Natural killer cell treated with Interleukin-12 subunit alpha and Interleukin-12 subunit beta and Interleukin-15 and Interleukin-18, amount 100 ng/mL, for 72 hours (primary cell): ENCODE data around the gene CSMD2. TPM values are rescaled to one million over a fixed set of nuclear protein-coding genes. Genes with fewer than 3 reads are reported as not detected.

Source experiments
- ATAC-seq, 2 donors: fragments of 150-1000 bp; cut with Tn5 transposase in 1 of 2; sonication (Bioruptor Pico), chemical (Tn5 transposase) in 1 of 2; 2 replicates each; pipeline ENCODE4 v1.10.0; 2021
- DNase-seq: peaks from one replicate; pipeline ENCODE4 v3.0.0; 2022; ENCODE audit warnings: low spot score
- H3K27ac Mint-ChIP-seq, 2 donors: 1 replicate in 1 of 2; 2 replicates in 1 of 2; pipeline ENCODE4 v1.8.0; 2022; ENCODE audit warnings: mixed read lengths in 2 of 2, mild to moderate bottlenecking in 1 of 2, moderate library complexity in 1 of 2
- H3K27me3 Mint-ChIP-seq, 2 donors: 1 replicate in 1 of 2; 2 replicates in 1 of 2; pipeline ENCODE4 v1.8.0; 2022; ENCODE audit warnings: mixed read lengths in 2 of 2
- H3K36me3 Mint-ChIP-seq: one replicate; pipeline ENCODE4 v1.8.0; 2022; ENCODE audit warnings: mixed read lengths
- H3K4me1 Mint-ChIP-seq, 2 donors: 1 replicate in 1 of 2; 2 replicates in 1 of 2; pipeline ENCODE4 v1.8.0; 2022; ENCODE audit warnings: low read depth in 2 of 2, mixed read lengths in 2 of 2, mild to moderate bottlenecking in 1 of 2
- H3K4me3 Mint-ChIP-seq: one replicate; pipeline ENCODE4 v1.8.0; 2022; ENCODE audit warnings: mixed read lengths
- H3K9me3 Mint-ChIP-seq: 2 replicates; pipeline ENCODE4 v1.8.0; 2022; ENCODE audit warnings: mixed read lengths
- total RNA-seq, 2 donors: library from RNA; stranded (reverse); gene quantifications; one replicate each; pipeline ENCODE4 v1.2.3, GENCODE V29; 2022

CSMD2 gene
- total RNA-seq, 2 donors from 2014 or later: not detected

DNA sequence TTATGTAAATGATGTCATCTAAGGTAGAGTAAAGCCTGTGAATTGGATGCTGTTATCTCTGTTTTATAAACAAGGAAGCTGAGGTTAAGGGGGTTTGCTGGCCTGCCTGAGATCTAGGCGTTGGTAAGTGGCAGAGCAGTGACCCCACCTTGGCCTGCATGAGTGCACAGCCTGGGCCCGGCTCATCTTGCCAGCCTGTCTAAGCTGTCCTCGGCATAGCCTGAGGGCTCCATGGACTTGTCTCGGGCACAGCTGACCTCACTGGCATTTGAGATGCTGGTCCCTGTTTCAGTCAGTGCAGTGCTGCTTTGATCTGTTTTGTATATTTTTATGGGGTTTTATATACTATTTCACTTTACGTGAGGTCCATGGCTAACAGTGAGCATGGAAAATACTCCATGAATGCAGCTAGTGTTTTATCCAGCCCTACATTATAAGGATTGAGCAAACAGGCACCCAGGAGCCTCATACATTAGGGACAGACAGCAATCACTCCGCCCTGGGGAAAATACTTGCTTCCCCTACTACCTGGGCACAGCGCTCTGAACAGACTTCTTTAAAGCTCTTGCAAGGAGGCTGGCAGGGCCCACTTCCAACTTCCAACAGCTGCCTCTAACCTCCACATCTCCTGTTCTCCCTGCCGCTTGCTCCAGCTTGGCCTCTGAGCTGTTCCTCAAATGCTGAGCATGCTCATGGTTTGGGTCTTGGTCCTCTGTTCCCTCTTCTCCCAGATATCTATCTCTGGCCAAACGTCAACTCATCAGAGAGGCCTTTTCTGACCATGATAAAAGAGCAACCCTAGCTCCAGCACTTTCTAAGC, 451.8 kb downstream of the CSMD2 start:
- ATAC-seq (no peak), DNase-seq (no peak)
- Mint-ChIP-seq H3K9me3 (no peaks in the 10 kb centered on the region), H3K4me3 (no peak overlapping the region), H3K36me3 (no peaks in the 10 kb centered on the region), H3K27ac (no peak overlapping the region), H3K27me3 (peaks cover 27 to 45% of the 10 kb centered on the region in 2 donors), H3K4me1 (no peaks in the 10 kb centered on the region)

- no peak for ATAC-seq
These were observed 452.8 kb downstream of the CSMD2 start for GRCh38 chr1:33712186-33712585.

GRCh38 chr1:33711511-33711910, 453.5 kb downstream of the CSMD2 start:
- Mint-ChIP-seq H3K27ac (no peak overlapping the region), H3K36me3 (no peaks in the 10 kb centered on the region), H3K4me3 (no peak overlapping the region), H3K4me1 (no peaks in the 10 kb centered on the region), H3K27me3 (peaks cover 29 to 42% of the 10 kb centered on the region in 2 donors), H3K9me3 (no peaks in the 10 kb centered on the region)
- ATAC-seq (no peak), DNase-seq (no peak)

More at GRCh38 chr1:33712186-33712585, 452.8 kb downstream of the CSMD2 start:
- Mint-ChIP-seq H3K4me1 (no peaks in the 10 kb centered on the region), H3K36me3 (no peaks in the 10 kb centered on the region), H3K27me3 (peaks cover 28 to 42% of the 10 kb centered on the region in 2 donors), H3K27ac (no peak overlapping the region), H3K9me3 (no peaks in the 10 kb centered on the region), H3K4me3 (no peak overlapping the region)
- DNase-seq: no peak

DNA sequence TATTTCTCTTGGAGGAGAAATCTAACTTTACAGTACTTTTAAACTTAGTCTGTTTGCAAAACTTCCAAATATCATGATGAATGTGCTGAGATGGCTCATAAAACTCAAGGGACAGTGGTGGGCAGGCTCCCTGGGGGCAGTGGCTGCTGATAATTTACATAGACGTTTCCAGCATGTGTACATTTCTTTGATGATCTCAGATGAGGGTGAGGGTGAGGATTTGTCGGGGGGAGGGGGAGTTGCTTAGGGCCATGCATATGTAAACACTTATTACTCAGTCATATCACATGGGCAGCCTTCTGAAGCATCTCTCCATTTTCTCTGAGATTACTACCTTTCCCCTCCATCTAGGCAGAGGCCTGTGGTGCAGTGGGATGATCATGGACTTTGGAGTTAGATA, 454.1 kb downstream of the CSMD2 start:
- no peak for DNase-seq
- ATAC-seq: no peak
- Mint-ChIP-seq H3K9me3 (no peaks in the 10 kb centered on the region), H3K4me3 (no peak overlapping the region), H3K27ac (no peak overlapping the region), H3K27me3 (peaks cover 29 to 45% of the 10 kb centered on the region in 2 donors), H3K36me3 (no peaks in the 10 kb centered on the region), H3K4me1 (no peaks in the 10 kb centered on the region)

DNA sequence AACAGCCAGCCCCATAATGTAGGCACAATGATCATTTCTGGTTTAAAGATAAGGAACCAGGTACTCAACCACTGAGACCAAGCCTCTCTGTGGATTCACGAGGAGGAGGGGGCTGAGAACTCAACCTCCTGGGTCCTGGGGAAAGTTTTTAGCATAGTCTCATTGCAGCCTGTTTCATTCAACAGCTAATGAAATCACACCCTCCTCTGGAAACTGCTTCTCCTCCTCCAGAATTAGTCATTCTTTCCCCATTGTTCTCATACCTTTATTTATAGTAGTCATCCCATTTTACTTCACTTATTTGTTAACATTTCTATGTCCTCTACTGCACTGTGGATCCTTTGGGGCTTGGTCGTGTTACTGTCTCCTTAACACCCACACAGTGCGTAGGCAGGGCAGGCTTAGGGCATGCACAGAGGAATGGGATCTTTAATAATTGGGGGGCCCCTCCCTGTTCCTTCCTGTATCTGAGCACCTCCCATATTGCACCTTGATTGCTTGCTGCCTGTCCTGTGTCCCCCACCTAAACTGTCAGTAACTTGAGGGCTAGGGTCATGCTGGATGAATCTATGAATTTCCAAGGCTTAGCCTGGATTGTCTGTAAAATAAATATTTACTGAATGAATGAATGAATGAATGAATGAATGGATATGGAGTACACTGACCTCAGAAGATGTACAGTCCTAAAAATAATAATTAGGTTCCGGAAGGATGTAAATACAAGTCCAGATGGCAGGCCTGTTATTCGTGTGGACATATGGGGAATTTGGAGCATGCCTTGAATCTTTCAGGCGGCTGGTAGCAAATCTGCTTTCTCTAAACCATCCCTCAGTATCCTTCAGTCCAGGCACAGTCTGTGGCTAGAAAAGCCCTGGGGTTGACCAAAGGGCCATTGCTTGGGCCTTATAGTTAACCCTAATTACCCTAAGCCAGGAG, 455.0 kb downstream of the CSMD2 start:
- DNase-seq: no peak
- no peak for ATAC-seq
- Mint-ChIP-seq H3K27me3 (peaks cover 29 to 45% of the 10 kb centered on the region in 2 donors), H3K4me1 (no peaks in the 10 kb centered on the region), H3K9me3 (no peaks in the 10 kb centered on the region), H3K4me3 (no peak overlapping the region), H3K27ac (no peak overlapping the region), H3K36me3 (no peaks in the 10 kb centered on the region)

DNA sequence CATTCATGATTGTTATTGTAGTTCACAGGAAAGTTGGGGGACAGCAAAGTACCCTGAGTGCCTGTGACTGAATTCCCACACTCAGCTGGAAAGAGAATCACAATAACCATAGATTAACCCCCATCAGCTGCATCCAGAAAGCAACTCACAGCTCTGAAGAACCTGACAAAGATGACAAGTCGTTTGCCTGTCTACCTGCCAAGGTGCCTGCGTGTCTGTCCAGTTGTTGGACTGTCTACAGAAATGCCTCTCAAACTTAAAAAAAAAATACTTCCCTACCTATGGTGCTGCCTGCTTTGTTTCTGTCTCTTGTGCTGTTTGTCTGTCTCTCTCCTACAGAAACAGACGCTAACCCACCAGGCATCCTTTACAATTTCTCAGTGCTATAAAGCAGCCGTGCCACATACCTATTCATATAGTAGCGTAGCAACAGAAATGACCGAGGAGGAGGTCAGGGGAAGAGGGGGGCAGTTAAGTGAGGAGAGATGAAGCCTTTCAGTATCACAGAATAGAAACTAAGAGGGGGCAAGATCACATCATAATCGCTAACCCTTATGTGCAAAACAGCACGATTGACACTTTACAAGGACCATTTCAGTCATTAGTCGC, 455.8 kb downstream of the CSMD2 start:
- Mint-ChIP-seq H3K27ac (no peak overlapping the region), H3K4me1 (no peaks in the 10 kb centered on the region), H3K36me3 (no peaks in the 10 kb centered on the region), H3K9me3 (no peaks in the 10 kb centered on the region), H3K27me3 (peaks cover 27 to 40% of the 10 kb centered on the region in 2 donors), H3K4me3 (no peak overlapping the region)
- no peak for DNase-seq
- no peak for ATAC-seq

- Mint-ChIP-seq H3K36me3 (no peaks in the 10 kb centered on the region), H3K9me3 (no peaks in the 10 kb centered on the region), H3K27me3 (peaks cover 22 to 35% of the 10 kb centered on the region in 2 donors), H3K27ac (no peak overlapping the region), H3K4me1 (no peaks in the 10 kb centered on the region), H3K4me3 (no peak overlapping the region)
- ATAC-seq (peak; percentile 24 to 32), DNase-seq (no peak)
These were observed 458.3 kb downstream of the CSMD2 start for GRCh38 chr1:33706634-33707255.

DNA sequence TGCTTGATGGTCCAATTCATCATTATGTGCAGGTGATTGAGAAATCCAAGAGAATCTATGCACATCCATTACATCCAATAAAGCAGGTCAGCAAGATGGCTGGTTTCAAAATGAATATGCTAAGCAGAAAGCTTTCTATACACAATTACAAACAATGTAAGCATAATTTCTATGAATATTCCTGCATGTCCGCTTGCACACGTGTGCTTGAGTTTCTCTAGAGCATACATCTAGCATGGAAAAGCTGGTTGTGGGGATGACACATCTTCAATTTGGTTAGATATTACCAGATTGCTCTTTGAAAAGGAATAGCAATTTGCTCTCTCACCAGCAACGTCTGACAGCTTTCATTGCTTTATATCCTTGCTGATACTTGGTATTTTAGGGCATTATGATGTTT, 461.6 kb downstream of the CSMD2 start:
- peaks cover 23 to 30% of the 10 kb centered on the region in 2 donors for H3K27me3 Mint-ChIP-seq
- no peak overlapping the region for H3K4me3 Mint-ChIP-seq
- H3K9me3 Mint-ChIP-seq: no peaks in the 10 kb centered on the region
- H3K36me3 Mint-ChIP-seq: no peaks in the 10 kb centered on the region
- H3K4me1 Mint-ChIP-seq: no peaks in the 10 kb centered on the region
- DNase-seq: no peak
- no peak for ATAC-seq
- no peak overlapping the region for H3K27ac Mint-ChIP-seq

GRCh38 chr1:33698361-33699035, 466.5 kb downstream of the CSMD2 start:
- DNase-seq (no peak), ATAC-seq (no peak)
- no peaks in the 10 kb centered on the region for H3K36me3 Mint-ChIP-seq
- no peak overlapping the region for H3K27ac Mint-ChIP-seq
- H3K4me1 Mint-ChIP-seq: no peaks in the 10 kb centered on the region
- H3K9me3 Mint-ChIP-seq: no peaks in the 10 kb centered on the region
- H3K4me3 Mint-ChIP-seq: no peak overlapping the region
- H3K27me3 Mint-ChIP-seq: peaks cover 28 to 36% of the 10 kb centered on the region in 2 donors

GRCh38 chr1:33697816-33698215, 467.2 kb downstream of the CSMD2 start:
- Mint-ChIP-seq H3K27me3 (peaks cover 31 to 43% of the 10 kb centered on the region in 2 donors), H3K4me3 (no peak overlapping the region), H3K4me1 (no peaks in the 10 kb centered on the region), H3K9me3 (no peaks in the 10 kb centered on the region), H3K27ac (no peak overlapping the region), H3K36me3 (no peaks in the 10 kb centered on the region)
- ATAC-seq: no peak
- DNase-seq: no peak

GRCh38 chr1:33696962-33697361, 468.1 kb downstream of the CSMD2 start:
- DNase-seq: no peak
- no peaks in the 10 kb centered on the region for H3K4me1 Mint-ChIP-seq

DNA sequence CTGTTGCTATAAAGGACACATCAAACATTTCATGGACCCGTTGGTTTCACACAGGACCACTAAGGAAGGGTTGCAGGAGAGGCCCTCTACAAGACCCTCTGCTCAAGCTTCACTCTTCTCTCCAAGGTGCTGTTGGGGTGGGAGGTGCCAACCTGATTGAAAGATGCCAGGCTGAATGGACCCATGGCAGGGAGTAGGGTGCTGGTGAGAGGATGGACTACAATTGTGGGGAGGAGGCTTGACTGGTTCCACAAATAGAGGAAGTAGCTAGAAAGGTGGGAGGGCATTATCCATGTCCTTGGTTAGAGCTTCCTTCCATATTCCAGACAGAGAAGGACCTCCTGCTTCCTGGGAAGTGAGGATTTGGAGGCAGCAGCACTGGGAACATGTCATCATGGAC, 468.7 kb downstream of the CSMD2 start:
- Mint-ChIP-seq H3K9me3 (no peaks in the 10 kb centered on the region), H3K4me3 (no peak overlapping the region), H3K27me3 (peaks cover 32 to 53% of the 10 kb centered on the region in 2 donors), H3K4me1 (no peaks in the 10 kb centered on the region), H3K27ac (no peak overlapping the region), H3K36me3 (no peaks in the 10 kb centered on the region)
- ATAC-seq: no peak
- no peak for DNase-seq

More at GRCh38 chr1:33696962-33697361, 468.1 kb downstream of the CSMD2 start:
- no peaks in the 10 kb centered on the region for H3K36me3 Mint-ChIP-seq
- no peaks in the 10 kb centered on the region for H3K9me3 Mint-ChIP-seq
- no peak for ATAC-seq
- H3K27ac Mint-ChIP-seq: no peak overlapping the region
- H3K4me3 Mint-ChIP-seq: no peak overlapping the region
- peaks cover 31 to 46% of the 10 kb centered on the region in 2 donors for H3K27me3 Mint-ChIP-seq
